Bronchial epithelial cell (primary cell): ENCODE measurements around the gene GCNT1. TPM values are rescaled to one million over a fixed set of nuclear protein-coding genes. Genes with fewer than 3 reads are reported as not detected.

Experiments
- DNase-seq: peaks from one replicate; pipeline ENCODE4 v3.0.0-alpha.2; 2010; ENCODE audit warnings: low read depth
- FAIRE-seq: peaks from 2 replicates; lab custom pipeline; 2011; peaks lifted over from hg19 to GRCh38; lab: Jason Lieb, UNC
- H3K27me3 ChIP-seq: 2 replicates; pipeline ENCODE4 v1.5.1; 2011; ENCODE audit warnings: low read length; ENCODE audit not compliant: control insufficient read depth, insufficient read depth
- H3K36me3 ChIP-seq: 2 replicates; pipeline ENCODE4 v1.5.1; 2011; ENCODE audit warnings: low read length; ENCODE audit not compliant: control insufficient read depth, insufficient read depth
- H3K4me3 ChIP-seq: 2 replicates; pipeline ENCODE4 v1.5.1; 2011; ENCODE audit warnings: mild to moderate bottlenecking, low read depth, low read length, control low read depth
- total RNA-seq: library from RNA; depleted of rRNA; stranded (reverse); fragments of >200 nt; gene quantifications from 2 replicates; pipeline ENCODE4 v1.2.1, GENCODE V29; 2014
- TF ChIP-seq, protein P1 (sequence below): IDR thresholded peaks from 2 replicates; pipeline ENCODE4 v1.5.1; 2011; ENCODE audit warnings: mild to moderate bottlenecking, moderate library complexity, low read length, control low read depth, inconsistent platforms; ENCODE audit not compliant: insufficient read depth, severe bottlenecking

The GCNT1 gene
- total RNA-seq, 1 donor from 2014 or later: 3.7 TPM

DNA sequence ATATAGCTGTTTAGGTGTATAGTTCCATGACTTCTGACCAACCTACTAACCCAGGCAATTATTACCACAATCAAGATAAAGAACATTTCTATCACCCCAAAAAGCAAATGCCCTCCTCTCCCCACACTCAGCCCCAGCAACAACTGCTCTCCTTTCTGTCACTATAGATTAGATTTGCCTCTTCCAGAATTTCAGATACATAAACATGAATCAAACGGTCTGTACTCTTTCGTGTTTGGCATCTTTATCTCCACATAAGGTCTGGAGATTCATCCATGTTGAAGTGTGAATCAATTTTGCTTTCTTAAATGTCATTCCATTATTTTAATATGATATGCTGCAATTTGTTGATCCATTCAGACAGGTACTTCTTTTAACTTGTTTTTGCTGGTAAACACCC, 10.5 kb upstream of the GCNT1 start:
- TF ChIP-seq, protein P1, sequence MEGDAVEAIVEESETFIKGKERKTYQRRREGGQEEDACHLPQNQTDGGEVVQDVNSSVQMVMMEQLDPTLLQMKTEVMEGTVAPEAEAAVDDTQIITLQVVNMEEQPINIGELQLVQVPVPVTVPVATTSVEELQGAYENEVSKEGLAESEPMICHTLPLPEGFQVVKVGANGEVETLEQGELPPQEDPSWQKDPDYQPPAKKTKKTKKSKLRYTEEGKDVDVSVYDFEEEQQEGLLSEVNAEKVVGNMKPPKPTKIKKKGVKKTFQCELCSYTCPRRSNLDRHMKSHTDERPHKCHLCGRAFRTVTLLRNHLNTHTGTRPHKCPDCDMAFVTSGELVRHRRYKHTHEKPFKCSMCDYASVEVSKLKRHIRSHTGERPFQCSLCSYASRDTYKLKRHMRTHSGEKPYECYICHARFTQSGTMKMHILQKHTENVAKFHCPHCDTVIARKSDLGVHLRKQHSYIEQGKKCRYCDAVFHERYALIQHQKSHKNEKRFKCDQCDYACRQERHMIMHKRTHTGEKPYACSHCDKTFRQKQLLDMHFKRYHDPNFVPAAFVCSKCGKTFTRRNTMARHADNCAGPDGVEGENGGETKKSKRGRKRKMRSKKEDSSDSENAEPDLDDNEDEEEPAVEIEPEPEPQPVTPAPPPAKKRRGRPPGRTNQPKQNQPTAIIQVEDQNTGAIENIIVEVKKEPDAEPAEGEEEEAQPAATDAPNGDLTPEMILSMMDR: no peak
- no peaks in the 10 kb centered on the region for H3K27me3 ChIP-seq
- DNase-seq (no peak), FAIRE-seq (no peak)
- H3K36me3 ChIP-seq: no peaks in the 10 kb centered on the region
- H3K4me3 ChIP-seq: no peak overlapping the region

DNA sequence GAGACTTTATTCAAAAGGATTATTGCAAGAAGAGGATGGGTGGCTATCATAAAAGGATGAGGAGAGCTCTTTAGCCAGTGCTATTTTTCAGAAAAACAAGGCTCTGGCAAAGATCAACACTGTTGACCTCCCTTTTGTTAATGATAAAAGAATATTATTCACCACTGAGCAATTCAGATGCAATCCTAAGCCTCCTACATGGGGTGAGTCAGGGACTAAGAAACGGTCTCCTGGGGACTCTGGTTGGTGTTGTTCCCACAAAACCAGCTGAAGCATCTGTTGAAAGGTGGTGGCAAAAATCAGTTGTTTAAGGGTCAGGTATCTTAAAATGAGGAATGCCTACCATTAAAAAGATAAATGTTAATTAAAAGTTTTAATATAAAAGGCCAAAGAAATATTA, 7.7 kb upstream of the GCNT1 start:
- H3K27me3 ChIP-seq: no peaks in the 10 kb centered on the region
- DNase-seq (peak; percentile 70), FAIRE-seq (no peak)
- TF ChIP-seq, protein P1: no peak
- no peak overlapping the region for H3K4me3 ChIP-seq
- no peaks in the 10 kb centered on the region for H3K36me3 ChIP-seq

GRCh38 chr9:76452839-76453238, 6.1 kb upstream of the GCNT1 start:
- DNase-seq: no peak
- no peaks in the 10 kb centered on the region for H3K36me3 ChIP-seq
- H3K27me3 ChIP-seq: no peaks in the 10 kb centered on the region
- TF ChIP-seq, protein P1: no peak
- no peak for FAIRE-seq
- H3K4me3 ChIP-seq: no peak overlapping the region

DNA sequence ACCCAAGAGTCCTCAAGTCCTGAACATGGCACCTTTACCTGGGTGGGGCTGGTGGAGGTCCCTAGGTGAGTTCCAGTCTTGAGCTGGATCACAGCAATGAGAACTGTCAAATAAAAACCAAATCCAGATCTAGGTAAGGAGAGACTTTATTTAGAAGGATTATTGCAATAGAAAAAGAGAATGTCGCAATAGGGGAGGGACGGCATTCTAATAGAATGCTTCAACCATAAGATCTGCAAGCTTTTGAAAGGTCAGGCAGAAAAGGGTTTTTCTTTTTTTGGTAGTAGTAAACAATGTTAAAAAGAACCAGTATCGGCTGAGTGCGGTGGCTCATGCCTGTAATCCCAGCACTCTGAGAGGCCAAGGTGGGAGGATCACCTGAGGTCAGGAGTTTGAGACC, 5.2 kb upstream of the GCNT1 start:
- DNase-seq (peak; percentile 71), FAIRE-seq (no peak)
- Histone ChIP-seq H3K36me3 (no peaks in the 10 kb centered on the region), H3K27me3 (no peaks in the 10 kb centered on the region), H3K4me3 (no peak overlapping the region)
- TF ChIP-seq, protein P1: no peak

DNA sequence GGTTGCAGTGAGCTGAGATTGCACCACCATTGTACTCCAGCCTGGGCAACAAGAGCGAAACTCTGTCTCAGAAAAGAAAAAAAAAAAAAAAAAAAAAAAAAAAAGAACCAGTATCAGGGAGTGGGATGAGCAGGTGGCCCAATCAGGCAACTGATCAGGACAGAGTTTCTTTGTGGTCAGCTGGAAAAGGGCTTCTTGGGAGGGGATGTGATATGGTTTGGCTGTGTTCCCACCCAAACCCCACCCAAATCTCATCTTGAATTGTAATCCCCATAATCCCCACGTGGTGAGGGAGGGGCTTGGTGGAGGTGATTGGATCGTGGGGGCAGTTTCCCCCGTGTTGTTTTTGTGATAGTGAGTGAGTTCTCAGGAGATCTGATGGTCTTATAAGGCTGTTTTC, 4.7 kb upstream of the GCNT1 start:
- DNase-seq (no peak), FAIRE-seq (no peak)
- H3K27me3 ChIP-seq: no peaks in the 10 kb centered on the region
- no peaks in the 10 kb centered on the region for H3K36me3 ChIP-seq
- H3K4me3 ChIP-seq: no peak overlapping the region
- TF ChIP-seq, protein P1: no peak

DNA sequence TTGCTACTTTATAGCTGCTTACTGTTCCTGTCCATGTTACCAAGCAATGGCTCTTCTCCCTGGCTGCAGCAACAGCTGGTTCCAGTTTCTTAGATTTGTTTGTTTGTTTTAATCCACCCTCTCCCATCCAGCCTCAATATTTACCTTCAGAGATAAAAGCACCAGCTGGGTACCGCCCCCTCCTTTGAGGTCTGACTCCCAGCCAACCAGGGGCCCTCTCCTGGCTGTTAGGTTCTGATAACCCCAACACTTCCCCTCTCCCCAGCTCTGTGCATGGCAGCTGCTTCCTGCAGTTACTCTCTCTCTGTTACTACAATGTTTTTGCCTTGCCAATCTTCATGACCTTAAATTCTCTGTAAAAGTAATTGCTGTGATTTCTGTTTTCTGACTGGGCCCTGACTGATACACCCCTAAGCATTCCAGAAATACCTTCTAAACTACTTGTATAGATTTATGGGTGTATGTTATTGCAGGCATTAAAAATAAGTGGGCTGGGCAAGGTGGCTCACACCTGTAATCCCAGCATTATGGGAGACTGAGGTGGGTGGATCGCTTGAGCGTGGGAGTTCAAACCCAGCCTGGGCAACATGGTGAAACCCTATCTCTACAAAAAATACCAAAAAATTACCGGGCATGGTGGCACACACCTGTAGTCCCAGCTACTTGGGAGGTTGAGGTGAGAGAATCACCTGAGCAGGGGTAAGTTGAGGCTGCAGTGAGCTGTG, 2.6 kb upstream of the GCNT1 start:
- Histone ChIP-seq H3K4me3 (no peak overlapping the region), H3K36me3 (no peaks in the 10 kb centered on the region), H3K27me3 (no peaks in the 10 kb centered on the region)
- FAIRE-seq: no peak
- DNase-seq: peak; percentile 14
- TF ChIP-seq, protein P1: no peak
